GM18507 (cell line): Measurements from ENCODE around the gene RB1.
"Not testable (repeated sequence)": the region's sequence is repeated elsewhere in the genome, so short reads cannot be mapped to it uniquely, and the experiment has no call there.

Experiments used
- DNase-seq: peaks from one replicate; pipeline ENCODE4 v3.0.0; 2011; ENCODE audit warnings: low read depth; ENCODE audit not compliant: insufficient read length; ENCODE audit errors: extremely low spot score
- FAIRE-seq: peaks from 2 replicates; lab custom pipeline; 2011; peaks lifted over from hg19 to GRCh38; lab: Jason Lieb, UNC

The RB1 gene

GRCh38 chr13:48434200-48434599, 130.6 kb downstream of the RB1 start:
- FAIRE-seq (no peak), DNase-seq (no peak)

DNA sequence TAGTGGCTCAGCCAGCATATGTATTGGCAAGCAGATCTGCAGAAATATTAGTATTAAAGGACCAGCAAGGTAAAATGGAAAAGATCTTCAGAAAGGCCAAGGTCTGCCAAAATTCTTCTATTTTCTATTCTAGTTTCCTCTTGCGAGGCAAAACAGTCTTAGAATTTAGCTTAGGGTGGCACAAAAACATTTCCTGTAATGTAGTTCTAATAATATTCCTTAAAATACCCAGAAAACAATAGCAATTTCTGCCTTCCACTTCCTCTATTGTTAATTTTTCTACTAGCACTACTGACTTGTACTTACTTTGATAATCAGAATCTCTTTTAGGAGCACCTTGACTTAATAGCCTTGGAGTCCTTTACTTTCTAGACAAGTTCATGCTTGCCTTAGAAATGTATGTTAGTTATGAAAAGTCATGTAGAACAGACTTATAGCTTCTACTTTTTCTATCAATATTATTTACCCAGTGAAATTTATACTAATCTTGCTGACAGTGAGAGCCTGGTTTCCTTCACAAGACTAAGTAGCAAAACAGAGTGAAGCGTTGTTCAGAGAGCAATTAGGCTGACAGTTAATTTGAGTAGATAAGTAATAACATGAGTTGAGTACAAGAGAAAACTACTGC, 133.2 kb downstream of the RB1 start:
- DNase-seq: no peak

DNA sequence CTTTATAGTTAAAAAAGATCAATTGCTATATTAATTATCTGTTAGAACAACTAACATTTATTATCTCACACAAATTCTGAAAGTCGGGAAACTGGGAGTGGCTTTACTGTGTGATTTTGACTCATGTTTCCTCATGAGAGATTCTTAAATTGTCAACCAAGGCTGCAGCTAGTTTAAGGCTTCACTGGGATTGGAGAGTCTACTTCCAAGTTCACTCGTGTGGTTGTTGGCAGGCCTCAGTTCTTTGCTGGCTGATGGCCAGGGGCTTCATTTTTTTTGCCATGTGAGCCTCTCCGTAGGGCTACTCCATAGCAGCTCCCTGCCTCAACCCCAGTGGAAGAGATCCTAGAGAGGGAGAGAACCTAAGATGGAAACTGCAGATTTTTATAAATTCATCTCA, 133.8 kb downstream of the RB1 start:
- no peak for FAIRE-seq
- no peak for DNase-seq

More for the DNA sequence above, 133.2 kb downstream of the RB1 start:
- FAIRE-seq: no peak

- DNase-seq (no peak), FAIRE-seq (no peak)
These were observed 140.1 kb downstream of the RB1 start for GRCh38 chr13:48443442-48444208.

GRCh38 chr13:48446464-48446863, 142.9 kb downstream of the RB1 start:
- no peak for DNase-seq

DNA sequence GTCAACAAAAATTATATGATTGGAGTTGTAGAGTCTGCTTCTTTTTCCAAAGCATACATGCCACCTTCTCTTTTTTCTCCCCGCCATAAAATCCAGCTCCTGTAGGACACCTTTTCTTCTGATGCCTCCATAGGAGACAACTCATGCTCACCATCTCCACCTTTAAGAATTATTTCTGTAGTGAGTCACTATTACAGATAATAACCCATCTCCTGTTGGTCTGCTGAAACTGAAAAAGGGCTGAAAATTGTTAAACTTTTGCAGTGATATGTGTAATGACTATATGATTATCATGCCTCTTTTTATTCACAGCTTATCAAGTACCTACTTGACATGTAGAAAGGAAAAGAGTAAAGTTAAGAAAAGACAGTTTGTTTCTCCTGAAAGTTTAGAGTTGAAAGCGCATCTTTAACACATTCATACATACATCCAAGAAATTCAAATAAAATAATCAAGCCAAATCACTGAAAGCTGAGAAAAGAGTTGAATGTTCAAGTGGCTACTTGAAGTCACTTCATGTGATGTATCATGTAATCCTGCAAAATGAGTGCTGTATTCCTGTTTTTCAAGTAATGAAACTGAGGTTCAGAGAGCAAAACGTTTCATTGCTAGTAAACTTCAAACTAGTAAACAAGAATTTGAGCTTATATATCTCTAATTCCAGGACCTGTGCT, 144.9 kb downstream of the RB1 start:
- no peak for DNase-seq
- peak; percentile 51 for FAIRE-seq

More at GRCh38 chr13:48446464-48446863, 142.9 kb downstream of the RB1 start:
- no peak for FAIRE-seq

DNA sequence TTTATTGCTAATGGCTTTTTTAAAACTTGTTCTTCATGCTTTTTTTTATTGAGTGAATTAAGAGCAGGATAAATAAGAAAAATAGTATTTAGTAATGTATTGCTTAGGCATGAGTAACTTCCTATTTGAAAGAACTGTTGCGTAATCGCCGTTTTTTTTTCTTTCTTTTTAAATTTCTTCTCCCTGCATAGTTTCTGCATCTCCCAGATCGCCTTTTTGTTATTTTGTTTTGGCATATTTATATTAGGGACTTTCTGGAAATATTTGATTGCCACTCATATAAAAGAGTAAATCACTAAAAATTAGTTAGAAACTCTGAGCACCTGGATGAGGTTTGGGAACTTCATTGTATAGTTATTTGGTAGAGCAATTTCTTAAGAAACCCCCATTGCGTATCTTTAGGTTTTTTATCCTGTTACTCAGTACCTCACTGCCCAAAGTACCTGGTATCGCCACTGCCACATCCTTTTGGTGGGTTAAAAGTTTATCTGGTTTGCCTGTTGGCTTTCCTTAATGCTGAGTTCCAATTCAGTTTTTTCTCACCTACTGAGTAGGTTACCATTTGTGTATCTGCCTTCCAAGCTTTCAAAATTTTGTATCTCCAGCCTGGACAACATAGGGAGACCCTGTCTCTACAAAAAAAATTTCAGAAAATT, 145.5 kb downstream of the RB1 start:
- no peak for DNase-seq
- FAIRE-seq: no peak

- peak; percentile 38 for FAIRE-seq
- DNase-seq: no peak
These were observed 146.1 kb downstream of the RB1 start for GRCh38 chr13:48449656-48450055.

DNA sequence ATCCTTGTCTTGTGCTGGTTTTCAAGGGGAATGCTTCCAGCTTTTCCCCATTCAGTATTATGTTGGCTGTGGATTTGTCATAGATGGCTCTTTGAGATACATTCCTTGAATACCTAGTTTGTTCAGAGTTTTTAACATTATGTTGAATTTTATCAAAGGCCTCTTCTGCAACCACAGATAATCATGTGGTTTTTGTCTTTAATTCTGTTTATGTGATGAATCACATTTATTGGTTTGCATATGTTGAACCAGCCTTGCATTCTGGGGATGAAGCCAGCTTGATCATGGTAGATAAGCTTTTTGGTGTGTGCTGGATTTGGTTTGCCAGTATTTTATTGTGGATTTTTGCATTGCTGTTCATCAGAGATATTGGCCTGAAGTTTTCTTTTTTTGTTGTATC, 147.6 kb downstream of the RB1 start:
- not testable (repeated sequence) for FAIRE-seq, DNase-seq

DNA sequence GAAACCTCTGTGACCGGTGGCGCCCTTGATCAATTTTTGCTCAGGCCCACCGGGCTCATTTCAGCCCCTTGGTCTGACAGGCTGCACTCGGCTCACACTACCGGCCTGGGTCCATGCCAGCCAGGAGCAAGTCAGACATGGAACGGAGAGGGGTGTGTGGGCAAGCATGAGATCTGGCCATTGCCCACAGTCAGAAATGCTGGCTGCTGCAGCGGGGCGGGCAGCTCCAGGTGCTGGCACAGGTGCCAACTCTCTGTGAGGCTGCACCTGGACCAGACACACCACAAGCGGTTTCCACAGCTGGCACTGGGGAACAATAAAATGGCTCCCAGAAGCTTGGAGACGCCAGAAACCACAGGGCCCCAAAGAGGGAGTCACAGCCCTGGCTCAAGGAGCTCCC, 153.0 kb downstream of the RB1 start:
- DNase-seq (no peak), FAIRE-seq (no peak)

DNA sequence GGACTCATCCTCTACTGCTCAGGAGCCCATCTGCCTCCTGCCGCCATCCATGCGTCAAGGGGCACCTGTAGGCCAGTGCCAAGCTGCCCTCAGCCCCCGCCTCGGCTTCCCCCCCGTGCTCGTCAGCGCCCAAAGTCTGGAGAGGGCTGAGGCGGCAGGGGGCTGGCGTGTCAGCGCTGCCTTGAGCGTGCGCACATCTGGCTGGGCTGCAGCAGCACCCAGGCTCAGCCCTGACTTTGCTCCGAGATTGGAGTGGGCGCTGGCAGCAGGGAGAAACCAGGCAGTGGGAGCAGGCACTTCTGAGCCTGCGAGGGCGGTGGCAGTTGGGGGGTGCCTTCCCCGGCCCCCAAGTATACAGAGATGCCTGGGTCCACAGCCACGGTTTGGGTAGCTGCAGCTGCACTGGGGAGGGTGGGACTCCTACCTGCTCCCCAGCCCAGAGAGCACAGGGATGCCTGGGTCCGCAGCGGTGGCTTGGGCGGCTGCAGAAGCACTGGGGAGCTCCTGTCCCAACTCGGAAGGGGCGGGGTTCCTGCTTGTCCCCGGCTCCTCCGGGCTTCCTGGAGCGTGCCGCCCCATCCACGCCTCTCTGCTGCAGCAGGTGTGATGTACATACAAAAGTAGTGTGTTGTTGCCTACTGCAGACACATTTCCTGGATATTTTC, 154.2 kb downstream of the RB1 start:
- DNase-seq (no peak), FAIRE-seq (no peak)

- no peak for DNase-seq
- FAIRE-seq: no peak
These were observed 171.7 kb downstream of the RB1 start for GRCh38 chr13:48475230-48475629.

DNA sequence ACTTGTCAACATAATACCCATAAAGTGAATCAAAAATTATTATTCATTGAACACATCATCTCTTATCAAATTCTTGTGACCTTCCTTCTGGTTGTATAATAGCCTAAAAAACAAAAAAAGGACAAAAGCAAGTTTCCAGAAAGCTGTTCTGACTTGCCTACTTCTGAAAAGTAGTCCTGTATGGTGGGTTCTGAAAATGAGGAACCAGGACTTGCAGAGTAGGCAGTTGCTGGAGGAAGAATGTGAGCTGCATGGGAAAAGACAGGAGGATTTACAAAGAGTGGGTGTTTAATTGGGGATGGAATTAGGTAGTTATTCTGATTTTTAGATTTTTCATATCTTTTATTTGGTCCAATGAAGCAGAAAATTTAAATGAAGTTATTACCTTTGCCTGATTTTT, 172.7 kb downstream of the RB1 start:
- no peak for DNase-seq

GRCh38 chr13:48476686-48477085, 173.1 kb downstream of the RB1 start:
- no peak for FAIRE-seq
- no peak for DNase-seq

More for the DNA sequence above, 172.7 kb downstream of the RB1 start:
- peak; percentile 71 for FAIRE-seq

DNA sequence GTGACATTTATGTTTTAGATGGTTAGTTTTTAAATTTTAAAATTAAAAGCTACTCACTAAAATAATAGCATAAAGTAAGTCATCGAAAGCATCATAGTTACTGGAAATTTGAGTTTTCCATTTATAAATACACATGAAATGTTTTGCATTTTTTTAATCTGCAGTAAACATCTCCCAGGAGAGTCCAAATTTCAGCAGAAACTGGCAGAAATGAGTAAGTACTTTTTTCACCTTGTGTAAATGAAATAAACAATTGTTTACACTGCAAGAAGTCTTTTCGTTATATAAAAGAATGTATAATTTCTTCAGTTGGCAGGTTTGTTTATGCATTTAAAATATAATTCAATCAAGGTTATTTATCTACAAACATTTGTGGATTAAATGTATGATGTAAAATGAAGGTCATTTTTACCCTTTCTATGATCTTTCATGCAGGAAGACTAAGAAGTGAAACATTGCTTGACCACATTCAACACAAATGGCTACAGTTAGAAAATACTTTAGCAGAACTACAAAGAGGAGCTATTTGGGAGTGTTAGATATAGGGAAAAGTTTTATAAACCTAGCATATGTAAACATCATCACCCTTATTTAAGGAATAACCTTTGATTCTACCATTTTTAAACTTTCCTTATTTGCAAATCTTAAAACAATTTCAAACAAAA, 173.8 kb downstream of the RB1 start:
- FAIRE-seq (peak; percentile 87), DNase-seq (no peak)

DNA sequence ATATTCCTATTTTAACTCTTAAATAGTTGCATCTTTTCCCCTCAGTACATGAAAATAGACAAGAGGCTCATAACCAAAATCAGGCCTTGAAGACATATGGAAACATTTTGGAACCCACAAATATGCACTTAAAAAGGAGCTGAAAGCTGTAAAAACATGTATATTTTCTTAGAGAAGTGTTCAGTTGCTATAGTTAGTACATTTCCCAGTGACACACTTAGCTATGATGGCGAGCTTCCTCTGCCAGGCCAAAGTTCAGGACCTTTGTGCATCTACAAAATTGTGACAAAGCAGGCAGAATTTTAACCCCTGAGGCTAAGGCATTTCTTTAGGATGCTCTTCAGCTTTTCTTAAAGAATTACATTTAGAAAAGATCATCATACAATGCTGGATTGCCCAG, 174.8 kb downstream of the RB1 start:
- no peak for DNase-seq
- no peak for FAIRE-seq

DNA sequence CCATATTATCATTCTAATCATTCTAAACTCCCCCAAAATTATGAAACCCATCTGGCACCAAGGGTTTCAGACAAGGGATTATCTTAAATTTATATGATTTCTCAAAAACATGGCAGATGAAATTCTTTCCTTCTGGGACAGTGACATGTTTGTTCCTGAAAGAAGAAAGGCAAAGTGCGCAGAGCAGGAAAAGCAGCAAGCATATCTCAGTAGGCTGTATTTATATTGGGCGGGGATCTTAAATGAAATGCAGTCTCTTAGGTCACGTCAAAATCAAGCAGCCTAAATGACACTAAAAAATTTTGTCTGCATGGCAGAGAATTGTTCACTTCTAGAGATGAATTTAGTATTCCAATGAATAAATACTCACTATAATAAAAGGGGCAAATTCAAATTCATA, 180.0 kb downstream of the RB1 start:
- DNase-seq (no peak), FAIRE-seq (no peak)

DNA sequence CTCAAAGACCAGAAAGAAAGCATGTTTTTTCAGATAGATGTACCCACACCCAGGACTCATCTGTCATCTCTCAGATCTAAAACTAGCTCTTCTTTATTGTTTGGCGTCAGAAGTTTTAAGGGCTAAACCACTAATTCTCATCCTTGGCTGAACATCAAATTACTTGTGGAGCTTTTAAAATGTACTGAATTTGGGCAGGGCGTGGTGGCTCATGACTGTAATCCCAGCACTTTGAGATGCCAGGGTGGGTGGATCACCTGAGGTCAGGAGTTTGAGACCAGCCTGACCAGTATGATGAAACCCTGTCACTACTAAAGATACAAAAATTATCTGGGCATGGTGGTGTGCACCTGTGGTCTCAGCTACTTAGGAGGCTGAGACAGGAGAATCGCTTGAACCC, 181.9 kb downstream of the RB1 start:
- peak; percentile 68 for FAIRE-seq
- DNase-seq: no peak

- DNase-seq (no peak), FAIRE-seq (no peak)
These were observed 182.8 kb downstream of the RB1 start for GRCh38 chr13:48486362-48486761.
